SK-N-SH (cell line): ENCODE measurements around the gene TMOD2. TPM values are rescaled to one million over a fixed set of nuclear protein-coding genes. Genes with fewer than 3 reads are reported as not detected.

Experiments
- CTCF ChIA-PET: fragments of 300-600, 350-600 bp; formaldehyde crosslinking; extraction: SDS; loops from one replicate; lab custom pipeline; 2021; lab: Yijun Ruan, JAX
- POLR2A ChIA-PET: fragments of 350-600 bp; sonication (Branson Sonifier 250); formaldehyde crosslinking; extraction: SDS; loops from one replicate; lab custom pipeline; 2020; ENCODE audit warnings: antibody characterized with exemption, inconsistent platforms; lab: Yijun Ruan, JAX
- DNase-seq: peaks from one replicate; pipeline ENCODE4 v3.0.0; 2012
- H2AFZ ChIP-seq: fragments of 200-600 bp; sonication (generic); 2 replicates; pipeline ENCODE4 v1.8.1; 2016; ENCODE audit warnings: antibody characterized with exemption, mild to moderate bottlenecking, low read depth
- H3F3A ChIP-seq: fragments of 200-600 bp; sonication (generic); replicated peaks from 2 replicates; pipeline ENCODE3; 2016; ENCODE audit warnings: antibody characterized with exemption, mild to moderate bottlenecking; ENCODE audit not compliant: insufficient read depth
- H3K27ac ChIP-seq, 2 experiments: fragments of 200-500 bp in 1 of 2; fragments of 200-600 bp in 1 of 2; sonication (Bioruptor generic) in 1 of 2; sonication (generic), shearing (Covaris generic) in 1 of 2; 2 replicates each; pipeline versions ENCODE4 v1.5.1 to v1.6.1; 2014 to 2016; ENCODE audit warnings: low read depth in 2 of 2, inconsistent platforms in 1 of 2, low read length in 1 of 2, mild to moderate bottlenecking in 1 of 2, mixed read lengths in 1 of 2
- H3K27me3 ChIP-seq: fragments of 200-600 bp; sonication (generic), shearing (Covaris generic); 2 replicates; pipeline ENCODE4 v1.6.1; 2016; ENCODE audit warnings: mixed run types; ENCODE audit not compliant: insufficient read depth
- H3K36me3 ChIP-seq, 2 experiments: fragments of 200-500 bp in 1 of 2; fragments of 200-600 bp in 1 of 2; sonication (Bioruptor generic) in 1 of 2; sonication (generic) in 1 of 2; replicated peaks in 1 of 2; 2 replicates each; pipeline versions ENCODE3 to v1.5.1; 2014 to 2016; ENCODE audit warnings: low read length in 1 of 2, mild to moderate bottlenecking in 1 of 2; ENCODE audit not compliant: insufficient read depth in 2 of 2, control insufficient read depth in 1 of 2
- H3K4me1 ChIP-seq, 2 experiments: fragments of 200-500 bp in 1 of 2; fragments of 200-600 bp in 1 of 2; sonication (Bioruptor generic) in 1 of 2; sonication (generic), shearing (Covaris generic) in 1 of 2; 2 replicates each; pipeline versions ENCODE4 v1.5.1 to v1.6.1; 2014 to 2016; ENCODE audit warnings: low read depth in 1 of 2, low read length in 1 of 2, mixed run types in 1 of 2; ENCODE audit not compliant: insufficient read depth in 2 of 2, control insufficient read depth in 1 of 2
- H3K4me2 ChIP-seq: fragments of 200-600 bp; sonication (generic), shearing (Covaris generic); 2 replicates; pipeline ENCODE4 v1.6.1; 2017; ENCODE audit warnings: mixed run types
- H3K4me3 ChIP-seq, 2 experiments: fragments of 200-500 bp in 1 of 2; fragments of 200-600 bp in 1 of 2; sonication (Bioruptor generic) in 1 of 2; sonication (generic), shearing (Covaris generic) in 1 of 2; 2 replicates each; pipeline versions ENCODE4 v1.5.1 to v1.8.1; 2014 to 2016; ENCODE audit warnings: low read depth in 2 of 2, inconsistent platforms in 1 of 2, low read length in 1 of 2, mild to moderate bottlenecking in 1 of 2, mixed read lengths in 1 of 2, moderate library complexity in 1 of 2
- H3K79me2 ChIP-seq: fragments of 200-600 bp; sonication (generic); 2 replicates; pipeline ENCODE4 v1.8.1; 2017; ENCODE audit warnings: mild to moderate bottlenecking; ENCODE audit not compliant: insufficient read depth
- H3K9ac ChIP-seq: fragments of 200-600 bp; sonication (generic); 2 replicates; pipeline ENCODE4 v1.6.1; 2017; ENCODE audit warnings: mixed run types
- H3K9me2 ChIP-seq: fragments of 200-600 bp; sonication (generic); 2 replicates; pipeline ENCODE4 v1.6.1; 2017; ENCODE audit warnings: mixed run types
- H3K9me3 ChIP-seq: fragments of 200-600 bp; sonication (generic); 2 replicates; pipeline ENCODE4 v1.6.1; 2017; ENCODE audit warnings: mixed run types, mild to moderate bottlenecking, moderate library complexity
- H4K20me1 ChIP-seq: fragments of 200-600 bp; sonication (generic); 2 replicates; pipeline ENCODE4 v1.6.1; 2017; ENCODE audit warnings: mild to moderate bottlenecking, mixed run types; ENCODE audit not compliant: insufficient read depth
- CHD2 ChIP-seq: fragments of 150-350 bp; IDR thresholded peaks from 2 replicates; pipeline ENCODE4 v1.6.1; 2018; ENCODE audit warnings: low read length; ENCODE audit not compliant: partially characterized antibody
- ELF1 ChIP-seq: IDR thresholded peaks from 2 replicates; pipeline ENCODE4 v1.4.0; 2012
- EP300 ChIP-seq, 2 experiments: IDR thresholded peaks; 2 replicates each; pipeline versions ENCODE4 v1.4.0 to v1.6.1; 2012; ENCODE audit warnings: borderline replicate concordance in 1 of 2, low read depth in 1 of 2, low read length in 1 of 2
- EZH2phosphoT487 ChIP-seq: fragments of 200-600 bp; sonication (generic); IDR thresholded peaks from 2 replicates; pipeline ENCODE4 v1.6.1; 2017; ENCODE audit warnings: low read depth, mixed run types, mild to moderate bottlenecking, antibody characterized with exemption, moderate library complexity, borderline replicate concordance
- FOSL2 ChIP-seq: IDR thresholded peaks from 2 replicates; pipeline ENCODE4 v1.4.0; 2012; ENCODE audit warnings: low read depth, mild to moderate bottlenecking, moderate library complexity, borderline replicate concordance
- FOXJ3 ChIP-seq: sonication (generic); formaldehyde crosslinking; IDR thresholded peaks from 2 replicates; pipeline ENCODE4 v1.5.1; 2020; ENCODE audit warnings: mild to moderate bottlenecking, missing genetic modification reagents
- JUND ChIP-seq: IDR thresholded peaks from 2 replicates; pipeline ENCODE4 v1.4.0; 2012
- MEF2A ChIP-seq: IDR thresholded peaks from 2 replicates; pipeline ENCODE4 v1.4.0; 2012; ENCODE audit warnings: low read depth, borderline replicate concordance
- NFIC ChIP-seq: IDR thresholded peaks from 2 replicates; pipeline ENCODE4 v1.4.0; 2012; ENCODE audit warnings: borderline replicate concordance
- NRF1 ChIP-seq: IDR thresholded peaks from 2 replicates; pipeline ENCODE4 v1.6.1; 2012; ENCODE audit warnings: low read depth, mild to moderate bottlenecking, low read length
- PBX3 ChIP-seq: IDR thresholded peaks from 2 replicates; pipeline ENCODE4; 2012
- POLR2AphosphoS5 ChIP-seq: IDR thresholded peaks from 2 replicates; pipeline ENCODE4 v1.6.1; 2012; ENCODE audit warnings: low read depth, low read length
- RAD21 ChIP-seq: IDR thresholded peaks from 2 replicates; pipeline ENCODE4 v1.6.1; 2012; ENCODE audit warnings: mild to moderate bottlenecking, low read length
- RCOR1 ChIP-seq: fragments of 150-350 bp; IDR thresholded peaks from 2 replicates; pipeline ENCODE4 v1.6.1; 2017; ENCODE audit warnings: antibody characterized with exemption, low read length
- RFX5 ChIP-seq: IDR thresholded peaks from 2 replicates; pipeline ENCODE4 v1.6.1; 2012; ENCODE audit warnings: mild to moderate bottlenecking, improper control_type of control experiment, low read length
- SMC3 ChIP-seq: IDR thresholded peaks from 2 replicates; pipeline ENCODE4 v1.6.1; 2012; ENCODE audit warnings: low read depth, low read length, improper control_type of control experiment
- YY1 ChIP-seq: IDR thresholded peaks from 2 replicates; pipeline ENCODE4 v1.4.0; 2012; ENCODE audit warnings: low read depth, mild to moderate bottlenecking
- ZBTB33 ChIP-seq: IDR thresholded peaks from 2 replicates; pipeline ENCODE4 v1.4.0; 2012; ENCODE audit warnings: low read depth, borderline replicate concordance
- WGBS: methylation state at CpG from one replicate; pipeline ENCODE4 v1.1.6; 2017; ENCODE audit warnings: low lambda C conversion rate; 5-methylcytosine and 5-hydroxymethylcytosine counted together
- polyA plus RNA-seq, 3 experiments: library from polyadenylated mRNA; depleted of rRNA; stranded (reverse); fragments of >200 nt; gene quantifications; 2 replicates each; pipeline ENCODE4 v1.2.3, GENCODE V29; 2012

TMOD2 gene
- polyA plus RNA-seq, 1 of the 3 experiments (the other 2 are of a cell fraction): 2.7 TPM

GRCh38 chr15:51844747-51845426 is 93.5 kb downstream of the TMOD2 start:
- peaks cover 39% of the 10 kb centered on the region for H3F3A ChIP-seq
- no peak for TF ChIP-seq NRF1
- no peak for TF ChIP-seq CHD2
- TF ChIP-seq RFX5: no peak
- no peak for TF ChIP-seq PBX3
- TF ChIP-seq RAD21: no peak
- TF ChIP-seq YY1: no peak
- no peak for TF ChIP-seq EP300 (IDR thresholded peaks at IDR 0.05; ENCODE audit: borderline replicate concordance in 1 of 2, low read depth in 1 of 2, low read length in 1 of 2)
- no peak for TF ChIP-seq FOSL2
- TF ChIP-seq JUND: no peak
- TF ChIP-seq POLR2AphosphoS5: no peak
- no peak for TF ChIP-seq SMC3
- no peak for TF ChIP-seq NFIC
- TF ChIP-seq ZBTB33: no peak
- TF ChIP-seq, all 33 proteins: peak for 0
- WGBS: 63% methylated on average over 4 of the region's 4 CpGs
- H3K4me3 ChIP-seq: no peak overlapping the region
- H3K27me3 ChIP-seq: no peaks in the 10 kb centered on the region
- peak overlapping the region; percentile 11; the same call in 1 of the 2 replicates for H3K9ac ChIP-seq
- no peaks in the 10 kb centered on the region for H3K36me3 ChIP-seq
- H3K9me3 ChIP-seq: no peaks in the 10 kb centered on the region
- ChIA-PET CTCF (interaction anchor here (0.9 to 1.2 kb wide), 2 partner anchors 11 to 68 kb away, joined by 3 read pairs; no protein-coding TSS in a partner anchor), POLR2A (interaction anchor here (1.5 kb wide), 1 partner anchor 126 kb away, joined by 5 read pairs; the partner anchor contains the start of gene LEO1)
- no peak for DNase-seq
- H3K4me1 ChIP-seq: peaks cover 5 to 62% of the 10 kb centered on the region in 2 experiments
- peak overlapping the region; percentile 68 for H3K4me2 ChIP-seq
- H3K9me2 ChIP-seq: no peaks in the 10 kb centered on the region
- H3K79me2 ChIP-seq: peaks cover 95% of the 10 kb centered on the region
- peak overlapping the region in 1 of 2 experiments; percentile 97; a peak in 2 of 4 replicates for H3K27ac ChIP-seq
- peaks cover 54% of the 10 kb centered on the region for H4K20me1 ChIP-seq
- no peak overlapping the region for H2AFZ ChIP-seq

GRCh38 chr15:51846066-51846462 is 94.7 kb downstream of the TMOD2 start:
- Histone ChIP-seq H3K9me3 (no peaks in the 10 kb centered on the region), H3K9ac (peak overlapping the region; percentile 52; the same call in 1 of the 2 replicates), H2AFZ (no peak overlapping the region), H3K4me3 (peak overlapping the region in 1 of 2 experiments; percentile 20; a peak in 1 of 4 replicates), H3K4me2 (peak overlapping the region; percentile 68), H3K27ac (peak overlapping the region; percentile 68 to 97; a peak in 3 of 4 replicates), H3F3A (peaks cover 39% of the 10 kb centered on the region), H3K27me3 (no peaks in the 10 kb centered on the region), H3K9me2 (no peaks in the 10 kb centered on the region), H3K36me3 (no peaks in the 10 kb centered on the region), H3K79me2 (peaks cover 95% of the 10 kb centered on the region), H4K20me1 (peaks cover 56% of the 10 kb centered on the region), H3K4me1 (peaks cover 5 to 62% of the 10 kb centered on the region in 2 experiments)
- ChIA-PET POLR2A (interaction anchor here (1.5 kb wide), 1 partner anchor 125 kb away, joined by 5 read pairs; the partner anchor contains the start of gene LEO1), CTCF (interaction anchor here (1.2 kb wide), 1 partner anchor 69 kb away, joined by 3 read pairs; no protein-coding TSS in a partner anchor)
- no peak for DNase-seq
- WGBS: 57% methylated on average over 3 of the region's 3 CpGs
- no peak for TF ChIP-seq FOXJ3 (CRISPR knock-in tag)
- no peak for TF ChIP-seq SMC3
- TF ChIP-seq EZH2phosphoT487: no peak
- no peak for TF ChIP-seq RCOR1
- TF ChIP-seq CHD2: no peak
- no peak for TF ChIP-seq MEF2A
- TF ChIP-seq ELF1: no peak
